ENCODE measurements around the gene KLK1. TPM values are rescaled to one million over a fixed set of nuclear protein-coding genes. Genes with fewer than 3 reads are reported as not detected.

The KLK1 gene
- polyA plus RNA-seq = 1,000 to 10,000 TPM in 1 of 3 donors, under 1 TPM in 1, not detected in 1; 0.92 to 1,524 TPM

DNA sequence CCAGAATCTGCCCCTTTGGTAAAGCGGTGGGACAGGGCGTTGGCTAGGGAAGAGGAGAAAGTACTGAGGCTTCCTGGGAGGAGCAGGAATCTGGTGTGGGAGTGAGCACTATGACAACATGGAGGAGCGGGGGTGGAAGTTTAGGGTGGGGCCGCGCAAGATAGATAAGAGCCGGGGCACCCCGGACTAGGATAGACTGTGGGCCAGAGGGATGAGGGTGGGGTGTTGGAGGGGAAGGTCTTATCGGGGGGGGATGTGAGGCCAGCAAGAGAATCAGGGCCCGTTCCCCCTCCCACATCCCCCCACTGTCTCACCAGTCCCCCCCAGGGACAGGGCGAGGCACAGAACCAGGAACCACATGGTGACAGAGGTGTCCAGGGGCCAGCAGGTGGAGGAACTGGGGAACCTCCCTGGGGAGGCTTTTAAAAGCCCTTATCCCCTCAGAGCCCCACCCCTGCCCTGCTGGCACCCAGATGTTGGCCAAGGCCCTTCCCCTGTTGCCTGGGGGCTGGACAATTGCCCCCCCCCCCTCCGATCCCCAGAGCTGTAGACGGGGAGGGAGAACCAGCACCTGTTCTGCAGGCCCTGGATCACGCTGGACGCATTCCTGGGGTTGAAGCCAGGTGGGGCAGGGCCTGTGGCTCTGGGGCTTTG is at the start of gene KLK1:
KLK1 (minus strand) TSS at position 399 of the 654 bp plus-strand sequence; CDS start at position 360, 39 bp downstream.
- 21 to 57% (median 50%) methylated on average over 13 to 14 of the region's 14 CpGs for WGBS, 3 donors
- no peak within 1 kb of the TSS for H3K27ac ChIP-seq (ENCODE audit: low read depth, low read length)

DNA sequence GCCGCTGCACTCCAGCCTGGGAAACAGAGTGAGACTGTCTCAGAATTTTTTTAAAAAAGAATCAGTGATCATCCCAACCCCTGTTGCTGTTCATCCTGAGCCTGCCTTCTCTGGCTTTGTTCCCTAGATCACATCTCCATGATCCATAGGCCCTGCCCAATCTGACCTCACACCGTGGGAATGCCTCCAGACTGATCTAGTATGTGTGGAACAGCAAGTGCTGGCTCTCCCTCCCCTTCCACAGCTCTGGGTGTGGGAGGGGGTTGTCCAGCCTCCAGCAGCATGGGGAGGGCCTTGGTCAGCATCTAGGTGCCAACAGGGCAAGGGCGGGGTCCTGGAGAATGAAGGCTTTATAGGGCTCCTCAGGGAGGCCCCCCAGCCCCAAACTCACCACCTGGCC is 49.5 kb upstream of the KLK1 start, which contains the start of gene KLK2:
KLK2 (plus strand) TSS at position 384 of the 400 bp plus-strand sequence. CDS start 35 bp downstream, outside the sequence.
- H3K27ac ChIP-seq (ENCODE audit: low read depth, low read length) = no peak within 1 kb of the TSS
- WGBS, 3 donors = 60 to 70% (median 65%) methylated on average over 3 of the region's 3 CpGs

GRCh38 chr19:50870417-50871089 is 47.0 kb upstream of the KLK1 start:
- WGBS, 3 donors = 42 to 68% (median 68%) methylated on average over 25 to 26 of the region's 26 CpGs
- no peak overlapping the region for H3K27ac ChIP-seq (ENCODE audit: low read depth, low read length)

DNA sequence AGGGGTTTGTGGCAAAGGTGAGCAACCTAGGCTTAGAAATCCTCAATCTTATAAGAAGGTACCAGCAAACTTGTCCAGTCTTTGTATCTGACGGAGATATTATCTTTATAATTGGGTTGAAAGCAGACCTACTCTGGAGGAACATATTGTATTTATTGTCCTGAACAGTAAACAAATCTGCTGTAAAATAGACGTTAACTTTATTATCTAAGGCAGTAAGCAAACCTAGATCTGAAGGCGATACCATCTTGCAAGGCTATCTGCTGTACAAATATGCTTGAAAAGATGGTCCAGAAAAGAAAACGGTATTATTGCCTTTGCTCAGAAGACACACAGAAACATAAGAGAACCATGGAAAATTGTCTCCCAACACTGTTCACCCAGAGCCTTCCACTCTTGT is 45.9 kb upstream of the KLK1 start:
- no peak overlapping the region for H3K27ac ChIP-seq (ENCODE audit: low read depth, low read length)
- WGBS, 3 donors = 72 to 86% (median 78%) methylated on average over 4 of the region's 4 CpGs

DNA sequence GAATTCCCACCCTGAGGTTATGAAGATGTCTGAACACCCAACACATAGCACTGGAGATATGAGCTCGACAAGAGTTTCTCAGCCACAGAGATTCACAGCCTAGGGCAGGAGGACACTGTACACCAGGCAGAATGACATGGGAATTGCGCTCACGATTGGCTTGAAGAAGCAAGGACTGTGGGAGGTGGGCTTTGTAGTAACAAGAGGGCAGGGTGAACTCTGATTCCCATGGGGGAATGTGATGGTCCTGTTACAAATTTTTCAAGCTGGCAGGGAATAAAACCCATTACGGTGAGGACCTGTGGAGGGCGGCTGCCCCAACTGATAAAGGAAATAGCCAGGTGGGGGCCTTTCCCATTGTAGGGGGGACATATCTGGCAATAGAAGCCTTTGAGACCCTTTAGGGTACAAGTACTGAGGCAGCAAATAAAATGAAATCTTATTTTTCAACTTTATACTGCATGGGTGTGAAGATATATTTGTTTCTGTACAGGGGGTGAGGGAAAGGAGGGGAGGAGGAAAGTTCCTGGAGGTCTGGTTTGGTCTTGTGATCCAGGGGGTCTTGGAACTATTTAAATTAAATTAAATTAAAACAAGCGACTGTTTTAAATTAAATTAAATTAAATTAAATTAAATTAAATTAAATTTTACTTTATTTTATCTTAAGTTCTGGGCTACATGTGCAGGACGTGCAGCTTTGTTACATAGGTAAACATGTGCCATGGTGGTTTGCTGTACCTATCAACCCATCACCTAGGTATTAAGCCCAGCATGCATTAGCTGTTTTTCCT is 38.1 kb upstream of the KLK1 start:
- H3K27ac ChIP-seq (ENCODE audit: low read depth, low read length) = no peak overlapping the region
- 72 to 83% (median 77%) methylated on average over 7 of the region's 7 CpGs for WGBS, 3 donors

DNA sequence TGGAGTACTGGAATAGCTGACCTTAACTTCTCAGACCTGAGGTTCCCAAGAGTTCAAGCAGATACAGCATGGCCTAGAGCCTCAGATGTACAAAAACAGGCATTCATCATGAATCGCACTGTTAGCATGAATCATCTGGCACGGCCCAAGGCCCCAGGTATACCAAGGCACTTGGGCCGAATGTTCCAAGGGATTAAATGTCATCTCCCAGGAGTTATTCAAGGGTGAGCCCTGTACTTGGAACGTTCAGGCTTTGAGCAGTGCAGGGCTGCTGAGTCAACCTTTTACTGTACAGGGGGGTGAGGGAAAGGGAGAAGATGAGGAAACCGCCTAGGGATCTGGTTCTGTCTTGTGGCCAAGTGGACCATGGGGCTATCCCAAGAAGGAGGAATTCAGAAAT is 37.4 kb upstream of the KLK1 start:
- WGBS, 3 donors = 68 to 86% (median 74%) methylated on average over 5 of the region's 5 CpGs
- H3K27ac ChIP-seq (ENCODE audit: low read depth, low read length) = no peak overlapping the region

DNA sequence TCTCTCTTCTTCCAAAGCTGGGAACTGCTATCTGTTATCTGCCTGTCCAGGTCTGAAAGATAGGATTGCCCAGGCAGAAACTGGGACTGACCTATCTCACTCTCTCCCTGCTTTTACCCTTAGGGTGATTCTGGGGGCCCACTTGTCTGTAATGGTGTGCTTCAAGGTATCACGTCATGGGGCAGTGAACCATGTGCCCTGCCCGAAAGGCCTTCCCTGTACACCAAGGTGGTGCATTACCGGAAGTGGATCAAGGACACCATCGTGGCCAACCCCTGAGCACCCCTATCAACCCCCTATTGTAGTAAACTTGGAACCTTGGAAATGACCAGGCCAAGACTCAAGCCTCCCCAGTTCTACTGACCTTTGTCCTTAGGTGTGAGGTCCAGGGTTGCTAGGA is 36.3 kb upstream of the KLK1 start:
- H3K27ac ChIP-seq (ENCODE audit: low read depth, low read length) = no peak overlapping the region
- 74 to 92% (median 86%) methylated on average over 4 of the region's 4 CpGs for WGBS, 3 donors

DNA sequence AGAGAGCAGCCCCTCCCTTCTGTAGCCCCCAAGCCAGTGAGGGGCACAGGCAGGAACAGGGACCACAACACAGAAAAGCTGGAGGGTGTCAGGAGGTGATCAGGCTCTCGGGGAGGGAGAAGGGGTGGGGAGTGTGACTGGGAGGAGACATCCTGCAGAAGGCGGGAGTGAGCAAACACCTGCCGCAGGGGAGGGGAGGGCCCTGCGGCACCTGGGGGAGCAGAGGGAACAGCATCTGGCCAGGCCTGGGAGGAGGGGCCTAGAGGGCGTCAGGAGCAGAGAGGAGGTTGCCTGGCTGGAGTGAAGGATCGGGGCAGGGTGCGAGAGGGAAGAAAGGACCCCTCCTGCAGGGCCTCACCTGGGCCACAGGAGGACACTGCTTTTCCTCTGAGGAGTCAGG is 35.3 kb upstream of the KLK1 start:
- H3K27ac ChIP-seq (ENCODE audit: low read depth, low read length) = no peak overlapping the region
- WGBS, 3 donors = 17 to 24% (median 21%) methylated on average over 7 of the region's 7 CpGs

DNA sequence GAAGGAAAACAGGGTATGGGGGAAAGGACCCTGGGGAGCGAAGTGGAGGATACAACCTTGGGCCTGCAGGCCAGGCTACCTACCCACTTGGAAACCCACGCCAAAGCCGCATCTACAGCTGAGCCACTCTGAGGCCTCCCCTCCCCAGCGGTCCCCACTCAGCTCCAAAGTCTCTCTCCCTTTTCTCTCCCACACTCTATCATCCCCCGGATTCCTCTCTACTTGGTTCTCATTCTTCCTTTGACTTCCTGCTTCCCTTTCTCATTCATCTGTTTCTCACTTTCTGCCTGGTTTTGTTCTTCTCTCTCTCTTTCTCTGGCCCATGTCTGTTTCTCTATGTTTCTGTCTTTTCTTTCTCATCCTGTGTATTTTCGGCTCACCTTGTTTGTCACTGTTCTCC is 33.8 kb upstream of the KLK1 start:
- H3K27ac ChIP-seq (ENCODE audit: low read depth, low read length) = no peak overlapping the region
- 45 to 80% (median 59%) methylated on average over 5 to 6 of the region's 6 CpGs for WGBS, 3 donors

- no peak within 1 kb of the TSS for H3K27ac ChIP-seq (ENCODE audit: low read depth, low read length)
- 53 to 71% (median 66%) methylated on average over 9 of the region's 9 CpGs for WGBS, 3 donors
These were observed 31.2 kb upstream of the KLK1 start, which contains the start of gene KLK3 for GRCh38 chr19:50854636-50855410. TSS of gene KLK3 (plus strand) at chr19:50854915. CDS start at chr19:50854956, 41 bp downstream.

GRCh38 chr19:50851620-50852019 is 28.0 kb upstream of the KLK1 start:
- 74 to 80% (median 79%) methylated on average over 4 of the region's 4 CpGs for WGBS, 3 donors
- no peak overlapping the region for H3K27ac ChIP-seq (ENCODE audit: low read depth, low read length)

- no peak overlapping the region for H3K27ac ChIP-seq (ENCODE audit: low read depth, low read length)
- WGBS, 3 donors = 43 to 50% (median 48%) methylated on average over 3 of the region's 3 CpGs
These were observed 27.2 kb upstream of the KLK1 start for GRCh38 chr19:50850738-50851137.

DNA sequence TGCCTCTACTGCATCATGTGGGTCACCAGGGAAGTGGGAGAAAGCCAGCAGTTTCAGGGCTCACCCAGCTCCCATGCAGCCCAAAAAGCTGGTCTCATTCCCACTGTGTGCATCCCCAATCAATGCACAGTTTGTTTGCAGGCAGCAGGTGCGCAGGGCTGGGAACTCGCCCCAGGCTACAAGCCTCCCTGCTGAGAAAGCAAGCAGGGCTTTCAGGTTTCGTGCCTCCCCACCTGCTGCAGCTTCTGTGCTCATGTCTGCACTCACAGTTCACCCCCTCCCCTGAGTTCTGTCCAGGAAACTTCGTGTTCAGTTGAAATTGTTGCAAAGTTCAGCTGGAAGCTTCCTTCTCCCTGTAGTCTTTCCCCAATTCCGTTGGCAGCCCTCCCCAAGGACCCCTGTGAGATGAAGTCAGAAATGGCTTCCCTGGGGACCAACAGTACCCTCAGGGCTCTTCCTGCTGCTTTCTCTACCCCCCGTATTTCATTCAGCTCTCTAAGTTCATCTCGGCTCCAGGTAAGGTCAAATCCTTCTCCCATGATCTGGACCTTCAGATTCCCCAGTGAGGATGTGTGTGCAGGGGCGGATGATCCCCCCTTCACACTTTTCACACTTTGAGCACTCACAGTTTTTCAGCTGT is 20.8 kb upstream of the KLK1 start:
- no peak overlapping the region for H3K27ac ChIP-seq (ENCODE audit: low read depth, low read length)
- WGBS, 3 donors = 58 to 64% (median 61%) methylated on average over 8 of the region's 8 CpGs

GRCh38 chr19:50843701-50844221 is 20.2 kb upstream of the KLK1 start:
- WGBS, 3 donors = 69 to 80% (median 74%) methylated on average over 7 of the region's 7 CpGs
- no peak overlapping the region for H3K27ac ChIP-seq (ENCODE audit: low read depth, low read length)

- H3K27ac ChIP-seq (ENCODE audit: low read depth, low read length) = no peak overlapping the region
- WGBS, 3 donors = 96 to 97% (median 96%) methylated on average over 2 of the region's 2 CpGs
These were observed 19.6 kb upstream of the KLK1 start for GRCh38 chr19:50843205-50843604.

- H3K27ac ChIP-seq (ENCODE audit: low read depth, low read length) = no peak overlapping the region
- 67 to 86% (median 80%) methylated on average over 6 of the region's 6 CpGs for WGBS, 3 donors
These were observed 18.5 kb upstream of the KLK1 start for GRCh38 chr19:50842130-50842529.

DNA sequence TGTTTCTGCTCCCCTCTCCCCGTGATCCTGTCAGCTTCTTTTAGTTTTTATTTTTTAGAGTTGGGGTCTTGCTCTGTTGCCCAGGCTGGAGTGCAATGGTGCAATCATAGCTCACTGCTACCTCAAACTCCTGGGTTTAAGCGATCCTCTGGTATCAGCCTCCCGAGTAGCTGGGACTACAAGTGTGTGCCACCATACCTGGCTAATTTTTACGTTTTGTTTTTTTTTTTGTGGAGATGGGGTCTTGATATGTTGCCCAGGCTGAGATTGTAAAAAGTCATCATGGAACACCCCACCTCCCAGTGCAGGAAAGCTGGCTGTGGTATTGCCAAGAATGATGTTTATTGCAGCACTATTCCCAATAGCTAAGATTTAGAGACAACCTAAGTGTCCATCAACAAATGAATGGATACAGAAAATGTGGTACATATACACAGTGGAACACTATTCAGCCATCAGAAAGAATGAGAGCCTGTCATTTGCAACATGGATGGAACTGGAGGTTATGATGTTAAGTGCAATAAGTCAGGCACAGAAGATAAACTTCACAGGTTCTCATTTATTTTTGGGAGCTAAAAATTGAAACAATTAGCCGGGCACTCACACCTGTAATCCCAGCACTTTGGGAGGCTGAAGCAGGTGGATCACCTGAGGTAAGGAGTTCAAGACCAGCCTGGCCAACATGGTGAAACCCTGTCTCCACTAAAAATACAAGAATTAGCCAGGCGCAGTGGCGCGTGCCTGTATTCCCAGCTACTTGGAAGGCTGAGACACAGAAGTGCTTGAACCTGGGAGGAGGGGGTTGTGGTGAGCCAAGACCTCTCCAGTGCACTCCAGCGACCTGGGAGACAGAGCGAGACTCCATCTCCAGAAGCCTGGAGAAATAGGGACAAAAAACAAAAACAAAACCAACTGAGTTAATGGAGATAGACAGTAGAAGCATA is 16.4 kb upstream of the KLK1 start:
- 73 to 80% (median 76%) methylated on average over 10 of the region's 10 CpGs for WGBS, 3 donors
- H3K27ac ChIP-seq (ENCODE audit: low read depth, low read length) = no peak overlapping the region

Data from adipose tissue (tissue), 3 donors.